ENCODE measurements around the gene ACSL6. TPM values are rescaled to one million over a fixed set of nuclear protein-coding genes. Genes with fewer than 3 reads are reported as not detected.

ACSL6 gene
- total and polyA plus RNA-seq, 10 of the 15 experiments (the other 5 are each of a cell fraction or from before 2014, with no cell fraction given): 0.06 to 0.53 TPM; not detected in 8

DNA sequence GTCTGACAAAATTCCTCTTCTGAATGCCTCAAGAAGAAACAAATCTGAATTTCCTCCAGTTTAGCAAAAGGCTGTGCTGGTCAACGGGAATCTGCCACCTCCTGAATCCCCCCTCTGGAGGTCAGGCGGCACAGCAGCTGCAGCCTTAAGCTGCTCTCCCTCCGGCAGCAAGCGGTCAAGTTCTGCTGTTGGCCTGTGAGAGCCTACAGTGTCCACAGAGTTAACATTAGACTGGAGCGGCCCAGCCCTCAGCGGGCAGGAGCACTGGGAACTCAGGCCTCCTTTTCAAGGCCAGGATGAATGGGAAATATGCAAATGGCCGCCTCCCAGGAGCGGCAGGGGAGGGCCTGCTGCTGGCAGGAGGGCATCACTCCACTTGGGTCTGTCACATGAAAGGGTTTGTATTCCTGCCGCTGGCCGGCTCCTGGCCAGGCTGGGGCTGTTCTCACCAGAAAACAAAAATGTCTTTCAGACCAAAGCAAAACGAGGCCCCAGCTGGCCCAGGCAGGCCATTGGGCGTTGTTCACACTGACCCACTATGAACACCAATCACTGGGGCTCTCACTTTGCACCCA is 8.2 kb downstream of the ACSL6 start:
- in situ Hi-C loops (cut with MboI): loop anchor here (10.0 kb wide), 1 partner anchor 578 kb away; no protein-coding TSS in a partner anchor
- Histone ChIP-seq H3K9me3 (replicated peaks; ENCODE audit: control insufficient read depth, insufficient read depth, low read length) (no peaks in the 10 kb centered on the region), H3K9ac (ENCODE audit: control insufficient read depth, insufficient read depth, low read length) (no peak overlapping the region), H4K20me1 (ENCODE audit: control insufficient read depth, insufficient read depth) (no peaks in the 10 kb centered on the region), H3K4me2 (ENCODE audit: control insufficient read depth, insufficient read depth) (no peak overlapping the region), H3K4me1 (ENCODE audit: control insufficient read depth, insufficient read depth, low read length) (no peaks in the 10 kb centered on the region; the same call in 1 of the 2 replicates), H3K36me3 (ENCODE audit: control insufficient read depth in 2 of 2, insufficient read depth in 2 of 2, low read length in 1 of 2) (no peaks in the 10 kb centered on the region), H3K4me3 (no peak overlapping the region), H2AFZ (ENCODE audit: control insufficient read depth, low read depth, low read length) (no peak overlapping the region), H3K79me2 (ENCODE audit: control insufficient read depth, insufficient read depth, low read length) (no peaks in the 10 kb centered on the region), H3K27ac (ENCODE audit: control insufficient read depth, insufficient read depth) (no peak overlapping the region), H3K27me3 (replicated peaks in 1 of 2; ENCODE audit: control insufficient read depth in 2 of 2, insufficient read depth in 2 of 2, low read length in 1 of 2) (peaks cover 0 to 3% of the 10 kb centered on the region in 2 experiments; a peak in 2 of 4 replicates)
- SMC1A ChIA-PET (ENCODE audit: uncharacterized antibody, unreplicated experiment): no interaction called here
- CTCF ChIA-PET: interaction anchor here (4.6 kb wide), 1 partner anchor 414 kb away, joined by 18 read pairs; no protein-coding TSS in a partner anchor
- no TSS peak for BruUV-seq (replicated peaks)
- ATAC-seq (no peak), DNase-seq (ENCODE audit: low read depth, low spot score) (no peak), FAIRE-seq (no peak)
- RAD21 ChIA-PET (ENCODE audit: unreplicated experiment): no interaction called here
- intact Hi-C loops (cut with micrococcal nuclease; ENCODE audit: unreplicated experiment): no loop called here
- WGBS (ENCODE audit: insufficient coverage, insufficient replicate concordance, low lambda C conversion rate, missing lambda C conversion rate): 52% methylated on average over 12 of the region's 12 CpGs
- POLR2A ChIA-PET: no interaction called here
- TF ChIP-seq MYC (IDR thresholded peaks at IDR 0.05; ENCODE audit: insufficient read depth, insufficient read length, insufficient replicate concordance, low read length, severe bottlenecking): no peak

GRCh38 chr5:132002757-132003156 is 8.7 kb downstream of the ACSL6 start:
- Histone ChIP-seq H3K27me3 (replicated peaks in 1 of 2; ENCODE audit: control insufficient read depth in 2 of 2, insufficient read depth in 2 of 2, low read length in 1 of 2) (peaks cover 0 to 3% of the 10 kb centered on the region in 2 experiments; a peak in 2 of 4 replicates), H3K27ac (ENCODE audit: control insufficient read depth, insufficient read depth) (no peak overlapping the region), H3K4me1 (ENCODE audit: control insufficient read depth, insufficient read depth, low read length) (no peaks in the 10 kb centered on the region; the same call in 1 of the 2 replicates), H4K20me1 (ENCODE audit: control insufficient read depth, insufficient read depth) (no peaks in the 10 kb centered on the region), H3K9ac (ENCODE audit: control insufficient read depth, insufficient read depth, low read length) (no peak overlapping the region), H2AFZ (ENCODE audit: control insufficient read depth, low read depth, low read length) (no peak overlapping the region), H3K79me2 (ENCODE audit: control insufficient read depth, insufficient read depth, low read length) (no peaks in the 10 kb centered on the region), H3K36me3 (ENCODE audit: control insufficient read depth in 2 of 2, insufficient read depth in 2 of 2, low read length in 1 of 2) (no peaks in the 10 kb centered on the region), H3K9me3 (replicated peaks; ENCODE audit: control insufficient read depth, insufficient read depth, low read length) (no peaks in the 10 kb centered on the region), H3K4me3 (no peak overlapping the region), H3K4me2 (ENCODE audit: control insufficient read depth, insufficient read depth) (no peak overlapping the region)
- WGBS (ENCODE audit: insufficient coverage, insufficient replicate concordance, low lambda C conversion rate, missing lambda C conversion rate): 61% methylated on average over 2 of the region's 2 CpGs
- BruUV-seq (replicated peaks): no TSS peak
- ChIA-PET CTCF (interaction anchor here (0.7 to 4.6 kb wide), 2 partner anchors 60 to 413 kb away, joined by 3 to 18 read pairs; no protein-coding TSS in a partner anchor), RAD21 (ENCODE audit: unreplicated experiment) (no interaction called here), POLR2A (no interaction called here), SMC1A (ENCODE audit: uncharacterized antibody, unreplicated experiment) (interaction anchor here (1.1 to 1.5 kb wide), 2 partner anchors 412 to 413 kb away, joined by 3 to 4 read pairs; no protein-coding TSS in a partner anchor)
- TF ChIP-seq CREB1 (IDR thresholded peaks at IDR 0.05; ENCODE audit: low read depth) (no peak), FOS (IDR thresholded peaks at IDR 0.05; ENCODE audit: borderline replicate concordance, extremely low read depth, insufficient read length) (no peak), JUND (IDR thresholded peaks at IDR 0.05; ENCODE audit: low read depth, low read length) (no peak), ZBTB11 (CRISPR knock-in tag; IDR thresholded peaks at IDR 0.05) (no peak), BRCA1 (IDR thresholded peaks at IDR 0.05; ENCODE audit: low read depth, low read length) (no peak), EZH2 (IDR thresholded peaks at IDR 0.05; ENCODE audit: borderline replicate concordance, control insufficient read depth, low read depth, low read length) (no peak), ZNF24 (IDR thresholded peaks at IDR 0.05) (no peak), CHD1 (IDR thresholded peaks at IDR 0.05; ENCODE audit: low read depth, low read length) (no peak), EGR1 (IDR thresholded peaks at IDR 0.05; ENCODE audit: borderline replicate concordance in 1 of 2, low read depth in 2 of 2, low read length in 2 of 2) (no peak)
- TF ChIP-seq, protein P1, sequence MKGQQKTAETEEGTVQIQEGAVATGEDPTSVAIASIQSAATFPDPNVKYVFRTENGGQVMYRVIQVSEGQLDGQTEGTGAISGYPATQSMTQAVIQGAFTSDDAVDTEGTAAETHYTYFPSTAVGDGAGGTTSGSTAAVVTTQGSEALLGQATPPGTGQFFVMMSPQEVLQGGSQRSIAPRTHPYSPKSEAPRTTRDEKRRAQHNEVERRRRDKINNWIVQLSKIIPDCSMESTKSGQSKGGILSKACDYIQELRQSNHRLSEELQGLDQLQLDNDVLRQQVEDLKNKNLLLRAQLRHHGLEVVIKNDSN (IDR thresholded peaks at IDR 0.05; ENCODE audit: borderline replicate concordance, extremely low read length, insufficient read depth, low read depth, low read length): no peak
- DNase-seq (ENCODE audit: low read depth, low spot score) (no peak), ATAC-seq (no peak), FAIRE-seq (no peak)
- in situ Hi-C loops (cut with MboI) (loop anchor here (10.0 kb wide), 1 partner anchor 578 kb away; no protein-coding TSS in a partner anchor), intact Hi-C loops (cut with micrococcal nuclease; ENCODE audit: unreplicated experiment) (no loop called here)
